Pancreas (tissue), 10 donors: Measurements from ENCODE around the gene RYR3. TPM values are rescaled to one million over a fixed set of nuclear protein-coding genes. Genes with fewer than 3 reads are reported as not detected.

Experiments
- ATAC-seq, 4 donors: fragments of 200-7000 bp; cut with Tn5 transposase; one replicate each; pipeline versions ENCODE4 v1.8.0 to v1.9.1; 2020; ENCODE audit warnings: mild to moderate bottlenecking in 4 of 4, moderate library complexity in 4 of 4
- DNase-seq, 6 donors: peaks; one replicate each; pipeline ENCODE4 v3.0.0-alpha.2; 2020
- FAIRE-seq: peaks from 2 replicates; lab custom pipeline; 2012; peaks lifted over from hg19 to GRCh38; lab: Jason Lieb, UNC
- H3K27ac ChIP-seq, 4 donors: fragments of 200-600 bp; sonication (generic); 1 replicate in 3 of 4; 2 replicates in 1 of 4; pipeline versions ENCODE4 v1.5.0 to v1.8.0; 2020
- H3K27me3 ChIP-seq, 4 donors: fragments of 200-600 bp; one replicate each; pipeline ENCODE4 v1.8.0; 2021
- H3K36me3 ChIP-seq, 3 donors: fragments of 200-600 bp; sonication (generic) in 1 of 3; one replicate each; pipeline versions ENCODE4 v1.5.0 to v1.8.0; 2020 to 2021
- H3K4me1 ChIP-seq, 3 donors: fragments of 200-600 bp; one replicate each; pipeline ENCODE4 v1.8.0; 2021
- H3K4me3 ChIP-seq, 4 donors: fragments of 200-600 bp; sonication (generic) in 2 of 4; one replicate each; pipeline versions ENCODE4 v1.5.0 to v1.8.0; 2020 to 2021
- H3K9me3 ChIP-seq, 4 donors: fragments of 200-600 bp; one replicate each; pipeline ENCODE4 v1.8.0; 2021
- WGBS, 2 donors: extraction: QIAGEN DNeasy Blood & Tissue Kit; methylation state at CpG; one replicate each; pipeline ENCODE4 v1.1.7; 2013; 5-methylcytosine and 5-hydroxymethylcytosine counted together
- intact Hi-C, 3 donors: fragments of 100-400 bp; cut with DNase I; formaldehyde crosslinking; loops; one replicate each; pipeline versions ENCODE4 v1.11.1 to v1.14.2; 2022
- polyA plus RNA-seq, 2 donors: library from polyadenylated mRNA; stranded (reverse); fragments of 200-250 nt; gene quantifications; one replicate each; pipeline ENCODE4 v1.2.3, GENCODE V29; 2013
- total RNA-seq, 6 donors: library from RNA; stranded (reverse); fragmentation: NEBNext Ultra II Directional in 4 of 6; extraction: Animal tissue kit (Norgen Biotek cat#: 25700) in 4 of 6; gene quantifications; one replicate each; pipeline versions ENCODE4 v1.2.1 to v1.2.4, GENCODE V29; 2021 to 2023
- TF ChIP-seq, protein P1 (sequence below), 4 donors: fragments of 200-600 bp; sonication (generic) in 3 of 4; IDR thresholded peaks; one replicate each; pipeline versions ENCODE4 v1.5.0 to v1.8.0; 2021; ENCODE audit warnings: antibody characterized with exemption in 4 of 4
- donor health status: healthy with polysubstance abuse.
- donor health status: DM: no; HTN: no; CAD: no; lungs with moderate emphysema.
- donor health status: DM: no; HTN: no; CAD: no.
- donor health status: control.
- donor health status: control.
- donor health status: Bipolar disorder and iron deficiency.
- donor health status: DM: yes; HTN: yes; CAD: no.
- donor health status: DM: no; HTN: no; CAD: no.
- donor health status: DM: no; HTN: no; CAD: no.
- donor health status: DM: yes; HTN: yes; CAD: no.

RYR3 gene
- total and polyA plus RNA-seq, 8 donors: 0.03 to 0.52 (median 0.13) TPM

DNA sequence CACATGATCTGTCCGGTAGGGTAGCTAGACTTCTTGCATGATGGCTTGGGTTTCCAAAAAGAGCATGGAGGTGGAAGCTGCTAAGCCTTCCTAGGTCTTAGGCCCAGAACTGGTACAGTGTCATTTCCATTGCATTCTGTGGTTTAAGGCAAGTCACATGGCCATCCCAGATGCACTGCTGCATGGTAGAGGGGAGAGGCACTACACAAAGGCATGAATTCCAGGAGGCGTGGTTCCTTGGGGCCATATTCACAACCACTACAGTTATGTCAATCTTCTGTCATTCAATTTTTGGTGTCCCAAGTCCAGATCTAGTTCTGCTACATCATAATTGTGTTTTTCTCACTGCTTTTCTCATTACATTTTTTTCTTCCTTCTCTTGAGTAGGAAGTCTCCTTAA, 535.4 kb downstream of the RYR3 start:
- no peaks in the 10 kb centered on the region for H3K36me3 ChIP-seq
- no peak for DNase-seq
- no peak overlapping the region for H3K4me3 ChIP-seq
- ATAC-seq: no peak
- H3K4me1 ChIP-seq: no peaks in the 10 kb centered on the region
- TF ChIP-seq, protein P1, sequence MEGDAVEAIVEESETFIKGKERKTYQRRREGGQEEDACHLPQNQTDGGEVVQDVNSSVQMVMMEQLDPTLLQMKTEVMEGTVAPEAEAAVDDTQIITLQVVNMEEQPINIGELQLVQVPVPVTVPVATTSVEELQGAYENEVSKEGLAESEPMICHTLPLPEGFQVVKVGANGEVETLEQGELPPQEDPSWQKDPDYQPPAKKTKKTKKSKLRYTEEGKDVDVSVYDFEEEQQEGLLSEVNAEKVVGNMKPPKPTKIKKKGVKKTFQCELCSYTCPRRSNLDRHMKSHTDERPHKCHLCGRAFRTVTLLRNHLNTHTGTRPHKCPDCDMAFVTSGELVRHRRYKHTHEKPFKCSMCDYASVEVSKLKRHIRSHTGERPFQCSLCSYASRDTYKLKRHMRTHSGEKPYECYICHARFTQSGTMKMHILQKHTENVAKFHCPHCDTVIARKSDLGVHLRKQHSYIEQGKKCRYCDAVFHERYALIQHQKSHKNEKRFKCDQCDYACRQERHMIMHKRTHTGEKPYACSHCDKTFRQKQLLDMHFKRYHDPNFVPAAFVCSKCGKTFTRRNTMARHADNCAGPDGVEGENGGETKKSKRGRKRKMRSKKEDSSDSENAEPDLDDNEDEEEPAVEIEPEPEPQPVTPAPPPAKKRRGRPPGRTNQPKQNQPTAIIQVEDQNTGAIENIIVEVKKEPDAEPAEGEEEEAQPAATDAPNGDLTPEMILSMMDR (IDR thresholded peaks at IDR 0.05): no peak
- H3K27ac ChIP-seq: no peak overlapping the region
- FAIRE-seq: no peak
- no peaks in the 10 kb centered on the region for H3K9me3 ChIP-seq
- no peaks in the 10 kb centered on the region for H3K27me3 ChIP-seq
- intact Hi-C loops: no loop called here
- WGBS, 2 donors: 84 to 98% methylated on average over 2 of the region's 2 CpGs

DNA sequence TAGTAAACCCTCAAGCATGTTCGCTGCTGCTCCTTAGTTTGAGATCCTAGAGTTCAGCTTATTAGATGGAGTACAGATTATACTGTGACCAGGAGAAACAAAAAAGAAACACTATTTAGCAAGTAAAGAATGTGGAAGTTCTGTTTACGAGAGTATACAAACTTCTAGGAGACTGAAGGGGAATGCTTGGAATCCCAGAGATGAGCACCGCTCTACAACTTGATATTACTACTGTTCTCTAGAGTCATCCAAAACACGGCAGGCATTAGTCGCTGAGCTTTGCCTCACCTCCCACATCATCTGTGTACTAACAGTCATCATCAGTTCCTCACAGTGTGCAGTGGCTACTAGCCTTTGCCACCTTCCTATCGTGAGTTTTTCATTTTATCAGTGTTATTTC, 536.1 kb downstream of the RYR3 start:
- ATAC-seq: no peak
- FAIRE-seq: no peak
- WGBS, 2 donors: 45 to 46% methylated on average over 6 of the region's 6 CpGs

DNA sequence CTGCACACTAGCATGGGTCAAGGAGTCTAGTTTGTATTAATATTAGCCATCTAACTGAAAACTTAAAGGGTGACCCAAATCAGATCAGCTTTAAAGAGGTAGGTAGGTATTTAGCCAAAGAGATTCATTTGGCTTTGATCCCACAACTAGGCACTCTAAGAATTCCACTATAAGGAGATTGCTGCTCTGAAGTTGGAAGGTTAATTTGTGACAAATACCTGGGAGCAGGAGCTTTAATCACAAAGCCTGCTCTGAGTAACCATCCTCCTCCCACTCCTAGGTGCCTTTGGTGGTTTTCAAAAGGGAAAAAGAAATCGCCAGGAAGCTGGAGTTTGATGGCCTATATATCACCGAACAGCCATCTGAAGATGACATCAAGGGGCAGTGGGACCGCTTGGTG, 537.2 kb downstream of the RYR3 start:
- H3K4me1 ChIP-seq: no peaks in the 10 kb centered on the region
- no peak for DNase-seq

More for the DNA sequence above, 536.1 kb downstream of the RYR3 start:
- Histone ChIP-seq H3K36me3 (no peaks in the 10 kb centered on the region), H3K4me3 (no peak overlapping the region), H3K9me3 (no peaks in the 10 kb centered on the region), H3K4me1 (no peaks in the 10 kb centered on the region), H3K27ac (no peak overlapping the region), H3K27me3 (no peaks in the 10 kb centered on the region)
- intact Hi-C loops: no loop called here
- TF ChIP-seq, protein P1 (IDR thresholded peaks at IDR 0.05): no peak
- no peak for DNase-seq

DNA sequence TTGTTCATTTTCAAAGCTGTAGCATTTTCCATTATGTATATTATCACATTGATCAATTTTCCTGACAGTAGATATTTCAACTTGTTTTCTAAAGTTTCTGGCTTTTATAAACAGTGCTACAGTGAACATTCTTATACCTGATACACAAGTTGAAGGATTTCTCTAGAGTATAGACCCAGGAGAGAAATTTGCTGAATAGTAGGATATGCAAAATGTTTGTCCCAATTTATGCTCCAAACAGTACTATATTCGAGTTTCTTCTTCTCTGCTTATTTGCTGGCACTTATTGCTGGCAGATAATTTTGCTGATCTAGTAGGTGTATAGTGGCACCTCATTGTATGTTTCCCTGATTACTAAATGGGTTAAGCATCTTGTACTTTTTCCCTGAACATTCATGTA, 540.3 kb downstream of the RYR3 start:
- intact Hi-C loops: no loop called here
- TF ChIP-seq, protein P1 (IDR thresholded peaks at IDR 0.05): no peak
- Histone ChIP-seq H3K4me1 (no peaks in the 10 kb centered on the region), H3K36me3 (no peaks in the 10 kb centered on the region), H3K27ac (no peak overlapping the region), H3K27me3 (no peaks in the 10 kb centered on the region), H3K9me3 (no peaks in the 10 kb centered on the region), H3K4me3 (no peak overlapping the region)
- WGBS, 2 donors: 54 to 66% methylated on average over 1 of the region's 1 CpG
- no peak for FAIRE-seq
- ATAC-seq: no peak
- DNase-seq: no peak

More for the DNA sequence above, 537.2 kb downstream of the RYR3 start:
- TF ChIP-seq, protein P1 (IDR thresholded peaks at IDR 0.05): no peak
- no peak overlapping the region for H3K4me3 ChIP-seq
- WGBS, 2 donors: 75 to 80% methylated on average over 3 of the region's 3 CpGs
- no peaks in the 10 kb centered on the region for H3K27me3 ChIP-seq
- no peak for FAIRE-seq
- no peak overlapping the region for H3K27ac ChIP-seq
- no peaks in the 10 kb centered on the region for H3K36me3 ChIP-seq
- no peak for ATAC-seq
- intact Hi-C loops: no loop called here
- H3K9me3 ChIP-seq: no peaks in the 10 kb centered on the region

DNA sequence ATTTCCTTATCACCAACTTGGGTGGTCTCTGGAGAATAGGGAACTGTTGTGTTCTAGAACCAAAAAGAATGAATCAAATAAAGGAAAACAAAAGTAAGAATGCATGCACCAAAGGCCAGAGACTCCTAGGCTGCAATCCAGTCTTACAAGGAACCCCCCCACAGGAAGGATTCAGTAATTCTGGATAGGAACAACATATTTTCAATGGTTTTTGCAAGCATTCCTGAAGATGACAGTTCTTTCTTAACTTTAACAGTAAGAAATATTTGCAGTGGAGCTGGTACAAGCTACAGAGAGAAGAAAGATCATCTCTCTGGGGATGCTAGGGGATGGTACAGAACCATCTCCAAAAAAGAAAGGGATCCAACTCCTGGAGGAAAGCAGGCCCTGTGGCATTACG, 541.3 kb downstream of the RYR3 start:
- TF ChIP-seq, protein P1 (IDR thresholded peaks at IDR 0.05): no peak
- H3K27me3 ChIP-seq: no peaks in the 10 kb centered on the region
- H3K36me3 ChIP-seq: no peaks in the 10 kb centered on the region
- ATAC-seq: no peak
- no peak for DNase-seq
- H3K9me3 ChIP-seq: no peaks in the 10 kb centered on the region
- WGBS, 2 donors: 55 to 59% methylated on average over 1 of the region's 1 CpG
- no peak overlapping the region for H3K4me3 ChIP-seq
- no peaks in the 10 kb centered on the region for H3K4me1 ChIP-seq
- H3K27ac ChIP-seq: no peak overlapping the region
- no peak for FAIRE-seq
- intact Hi-C loops: no loop called here
